MG63 (cell line): ENCODE measurements around the gene TNRC18. TPM values are rescaled to one million over a fixed set of nuclear protein-coding genes. Genes with fewer than 3 reads are reported as not detected.
"Not testable (repeated sequence)": the region's sequence is repeated elsewhere in the genome, so short reads cannot be mapped to it uniquely, and the experiment has no call there.

Source experiments
- DNase-seq: peaks from one replicate; pipeline ENCODE4 v3.0.0-alpha.2; 2020
- H3K27me3 ChIP-seq: fragments of 250-450 bp; sonication (Bioruptor Pico); 2 replicates; pipeline ENCODE4 v1.5.1; 2020; ENCODE audit warnings: mild to moderate bottlenecking, moderate library complexity
- H3K36me3 ChIP-seq: fragments of 250-450 bp; sonication (Bioruptor Pico); 2 replicates; pipeline ENCODE4 v1.5.1; 2020; ENCODE audit warnings: mild to moderate bottlenecking, moderate library complexity
- H3K4me3 ChIP-seq: fragments of 250-450 bp; sonication (Bioruptor Pico); 2 replicates; pipeline ENCODE4 v1.5.1; 2020; ENCODE audit warnings: mild to moderate bottlenecking, moderate library complexity
- H3K9me3 ChIP-seq: fragments of 250-450 bp; sonication (Bioruptor Pico); 2 replicates; pipeline ENCODE4 v1.5.1; 2020; ENCODE audit warnings: mild to moderate bottlenecking, moderate library complexity
- total RNA-seq: library from RNA; depleted of rRNA; stranded (reverse); fragments of >200 nt; shearing (Covaris generic); gene quantifications from 2 replicates; pipeline ENCODE4 v1.2.3, GENCODE V29; 2014; ENCODE audit warnings: low replicate concordance

The TNRC18 gene
- total RNA-seq, 1 experiment from 2014 or later = 25.0 TPM

GRCh38 chr7:5312276-5313070, 111.2 kb downstream of the TNRC18 start:
- not testable (repeated sequence) for H3K9me3 ChIP-seq, H3K4me3 ChIP-seq, DNase-seq, H3K27me3 ChIP-seq
- H3K36me3 ChIP-seq = peaks cover 13% of the 10 kb centered on the region

GRCh38 chr7:5310822-5311405, 112.7 kb downstream of the TNRC18 start:
- Histone ChIP-seq H3K4me3 (no peak overlapping the region), H3K36me3 (peaks cover 13% of the 10 kb centered on the region), H3K27me3 (no peaks in the 10 kb centered on the region), H3K9me3 (no peaks in the 10 kb centered on the region)
- no peak for DNase-seq

GRCh38 chr7:5309146-5309545, 114.5 kb downstream of the TNRC18 start:
- no peak for DNase-seq
- Histone ChIP-seq H3K27me3 (no peaks in the 10 kb centered on the region), H3K36me3 (peaks cover 13% of the 10 kb centered on the region), H3K9me3 (no peaks in the 10 kb centered on the region), H3K4me3 (no peak overlapping the region)

GRCh38 chr7:5307221-5308142, 116.2 kb downstream of the TNRC18 start:
- DNase-seq = not testable (repeated sequence)
- peaks cover 13% of the 10 kb centered on the region for H3K36me3 ChIP-seq

GRCh38 chr7:5305050-5305449, 118.6 kb downstream of the TNRC18 start:
- H3K9me3 ChIP-seq, H3K27me3 ChIP-seq, DNase-seq, H3K4me3 ChIP-seq, H3K36me3 ChIP-seq: not testable (repeated sequence)

More at GRCh38 chr7:5307221-5308142, 116.2 kb downstream of the TNRC18 start:
- H3K9me3 ChIP-seq, H3K27me3 ChIP-seq, H3K4me3 ChIP-seq: not testable (repeated sequence)

GRCh38 chr7:5303591-5304505, 119.8 kb downstream of the TNRC18 start:
- Histone ChIP-seq H3K36me3 (0 out of 2 replicates have a peak, but pooled peaks cover 3% of the 10 kb centered on the region), H3K27me3 (no peaks in the 10 kb centered on the region), H3K9me3 (no peaks in the 10 kb centered on the region), H3K4me3 (no peak overlapping the region)
- DNase-seq = no peak

- no peaks in the 10 kb centered on the region for H3K9me3 ChIP-seq
- DNase-seq = no peak
- H3K27me3 ChIP-seq = no peaks in the 10 kb centered on the region
- no peak overlapping the region for H3K4me3 ChIP-seq
- H3K36me3 ChIP-seq = 0 out of 2 replicates have a peak, but pooled peaks cover 2% of the 10 kb centered on the region
Measured at GRCh38 chr7:5303061-5303460, 120.6 kb downstream of the TNRC18 start.

GRCh38 chr7:5302577-5302976, 121.1 kb downstream of the TNRC18 start:
- H3K27me3 ChIP-seq = no peaks in the 10 kb centered on the region
- DNase-seq = no peak
- no peaks in the 10 kb centered on the region for H3K9me3 ChIP-seq
- H3K4me3 ChIP-seq = no peak overlapping the region
- no peaks in the 10 kb centered on the region for H3K36me3 ChIP-seq

- Histone ChIP-seq H3K4me3 (no peak overlapping the region), H3K9me3 (no peaks in the 10 kb centered on the region), H3K36me3 (no peaks in the 10 kb centered on the region), H3K27me3 (no peaks in the 10 kb centered on the region)
- DNase-seq = no peak
Measured at GRCh38 chr7:5300366-5300765, 123.3 kb downstream of the TNRC18 start.

GRCh38 chr7:5296611-5297226, 126.9 kb downstream of the TNRC18 start:
- Histone ChIP-seq H3K9me3 (no peaks in the 10 kb centered on the region), H3K27me3 (no peaks in the 10 kb centered on the region), H3K4me3 (no peak overlapping the region), H3K36me3 (no peaks in the 10 kb centered on the region)
- DNase-seq = no peak

GRCh38 chr7:5296015-5296610, 127.5 kb downstream of the TNRC18 start:
- Histone ChIP-seq H3K36me3 (no peaks in the 10 kb centered on the region), H3K9me3 (no peaks in the 10 kb centered on the region), H3K27me3 (no peaks in the 10 kb centered on the region), H3K4me3 (no peak overlapping the region)
- DNase-seq = no peak

- Histone ChIP-seq H3K4me3 (no peak overlapping the region), H3K27me3 (no peaks in the 10 kb centered on the region), H3K36me3 (no peaks in the 10 kb centered on the region), H3K9me3 (no peaks in the 10 kb centered on the region)
- DNase-seq = no peak
Measured at GRCh38 chr7:5295039-5296014, 128.3 kb downstream of the TNRC18 start.

GRCh38 chr7:5294169-5294987, 129.3 kb downstream of the TNRC18 start:
- Histone ChIP-seq H3K9me3 (no peaks in the 10 kb centered on the region), H3K4me3 (no peak overlapping the region), H3K27me3 (no peaks in the 10 kb centered on the region), H3K36me3 (no peaks in the 10 kb centered on the region)
- no peak for DNase-seq
